ENCODE data around the gene MOB3B. TPM values are rescaled to one million over a fixed set of nuclear protein-coding genes. Genes with fewer than 3 reads are reported as not detected.

MOB3B gene
- total and polyA plus RNA-seq, 2 of the 13 experiments (the other 11 are each of a cell fraction or from before 2014, with no cell fraction given): 0.03 to 0.09 TPM

- DNase-seq (ENCODE audit: low spot score): no peak
- CTCF ChIA-PET (ENCODE audit: low intra/inter-chr PET ratio, low total read pairs): no interaction called here
- POLR2A ChIA-PET: no interaction called here
- Histone ChIP-seq H2AFZ (ENCODE audit: low read length) (no peak overlapping the region), H3K9me3 (ENCODE audit: low read length) (no peaks in the 10 kb centered on the region), H3K9ac (ENCODE audit: insufficient read depth, low read depth, low read length) (no peak overlapping the region), H3K79me2 (ENCODE audit: insufficient read depth, low read length) (no peaks in the 10 kb centered on the region), H3K36me3 (replicated peaks in 1 of 2; ENCODE audit: control insufficient read depth in 1 of 2, insufficient read depth in 2 of 2, low read length in 2 of 2) (no peaks in the 10 kb centered on the region), H3K4me1 (ENCODE audit: insufficient read depth, low read length) (peaks cover 9% of the 10 kb centered on the region), H3K4me2 (ENCODE audit: low read depth, low read length) (no peak overlapping the region), H3K27me3 (ENCODE audit: control insufficient read depth in 1 of 2, insufficient read depth in 2 of 2, low read length in 2 of 2) (peaks cover 0 to 22% of the 10 kb centered on the region in 2 experiments; a peak in 2 of 5 replicates), H4K20me1 (ENCODE audit: insufficient read depth, low read length) (no peaks in the 10 kb centered on the region), H3K4me3 (replicated peaks in 1 of 3; ENCODE audit: insufficient read depth in 1 of 3, low read depth in 2 of 3, low read length in 3 of 3) (no peak overlapping the region), H3K27ac (ENCODE audit: extremely low read length, insufficient read depth, low read length) (no peak overlapping the region)
- FAIRE-seq: no peak
- WGBS (ENCODE audit: low lambda C conversion rate): 33% methylated on average over 3 of the region's 3 CpGs
- intact Hi-C loops (cut with micrococcal nuclease; ENCODE audit: unreplicated experiment) (no loop called here), in situ Hi-C loops (cut with HindIII; ENCODE audit: extremely low pct_ligation_motif_present, low pct_unique_long_range_greater_than_20kb) (no loop called here)
- BruUV-seq (replicated peaks): no TSS peak
- ATAC-seq: no peak
- TF ChIP-seq MNT (IDR thresholded peaks at IDR 0.05) (no peak), MYC (CRISPR knock-in tag; IDR thresholded peaks at IDR 0.05; ENCODE audit: borderline replicate concordance) (no peak), ONECUT2 (CRISPR knock-in tag; IDR thresholded peaks at IDR 0.05) (no peak), ZSCAN31 (CRISPR knock-in tag; IDR thresholded peaks at IDR 0.05; ENCODE audit: low read depth) (no peak), POLR2A (IDR thresholded peaks at IDR 0.05; ENCODE audit: insufficient read depth in 1 of 2, low read depth in 2 of 2, low read length in 2 of 2) (no peak), ZNF83 (CRISPR knock-in tag; IDR thresholded peaks at IDR 0.05; ENCODE audit: borderline replicate concordance) (no peak), SRY (CRISPR knock-in tag; IDR thresholded peaks at IDR 0.05) (no peak), FOXP4 (CRISPR knock-in tag; IDR thresholded peaks at IDR 0.05) (no peak), SMARCE1 (IDR thresholded peaks at IDR 0.05; ENCODE audit: borderline replicate concordance) (no peak), ZBTB4 (CRISPR knock-in tag; IDR thresholded peaks at IDR 0.05; ENCODE audit: borderline replicate concordance) (no peak), ZNF496 (CRISPR knock-in tag; IDR thresholded peaks at IDR 0.05; ENCODE audit: insufficient replicate concordance) (no peak), ZNF770 (CRISPR knock-in tag; IDR thresholded peaks at IDR 0.05) (no peak), RFX5 (IDR thresholded peaks at IDR 0.05; ENCODE audit: low read depth, low read length) (no peak), ZNF776 (CRISPR knock-in tag; IDR thresholded peaks at IDR 0.05) (no peak), ATM (IDR thresholded peaks at IDR 0.05; ENCODE audit: borderline replicate concordance) (no peak), ZBTB25 (CRISPR knock-in tag; IDR thresholded peaks at IDR 0.05) (no peak)
Measured at GRCh38 chr9:27432308-27432707, 97.3 kb downstream of the MOB3B start.

Data from HepG2 (cell line).